Inferior parietal cortex (tissue), 1 donor: Measurements from ENCODE around the gene DEF6.

Experiments used
- DNase-seq: peaks from one replicate; pipeline ENCODE4 v3.0.0-alpha.2; 2016; ENCODE audit errors: extremely low spot score

Gene DEF6

GRCh38 chr6:35343835-35344550 lies 46.4 kb downstream of the DEF6 start:
- DNase-seq = no peak

- DNase-seq = no peak
Measured at GRCh38 chr6:35351422-35351821, 53.8 kb downstream of the DEF6 start.

- no peak for DNase-seq
Measured at GRCh38 chr6:35352735-35353134, 55.1 kb downstream of the DEF6 start.

- DNase-seq = no peak
Measured at GRCh38 chr6:35354361-35355135, 56.9 kb downstream of the DEF6 start.

GRCh38 chr6:35356391-35356790 lies 58.8 kb downstream of the DEF6 start:
- no peak for DNase-seq

- DNase-seq = no peak
Measured at GRCh38 chr6:35357677-35358076, 60.1 kb downstream of the DEF6 start.

- DNase-seq = no peak
Measured at GRCh38 chr6:35358086-35358485, 60.5 kb downstream of the DEF6 start.

- no peak for DNase-seq
Measured at GRCh38 chr6:35359346-35359743, 61.7 kb downstream of the DEF6 start.

- DNase-seq = no peak
Measured at GRCh38 chr6:35359744-35360348, 62.2 kb downstream of the DEF6 start.

- peak; percentile 66 for DNase-seq
Measured at GRCh38 chr6:35360349-35361138, 62.9 kb downstream of the DEF6 start.

- no peak for DNase-seq
Measured at GRCh38 chr6:35362200-35362599, 64.6 kb downstream of the DEF6 start.

- no peak for DNase-seq
Measured at GRCh38 chr6:35363293-35363750, 65.7 kb downstream of the DEF6 start.

GRCh38 chr6:35365594-35366203 lies 68.1 kb downstream of the DEF6 start:
- no peak for DNase-seq

GRCh38 chr6:35366204-35366596 lies 68.6 kb downstream of the DEF6 start:
- DNase-seq = no peak

- DNase-seq = no peak
Measured at GRCh38 chr6:35367646-35368037, 70.0 kb downstream of the DEF6 start.

- DNase-seq = no peak
Measured at GRCh38 chr6:35368038-35368887, 70.6 kb downstream of the DEF6 start.

- DNase-seq = no peak
Measured at GRCh38 chr6:35370124-35370741, 72.6 kb downstream of the DEF6 start.

GRCh38 chr6:35370785-35371493 lies 73.3 kb downstream of the DEF6 start:
- DNase-seq = no peak
